PC-9 (cell line): ENCODE data around the gene CBLB.

Experiments
- CTCF ChIP-seq: fragments of 200-600 bp; sonication (generic); conservative IDR thresholded peaks from 2 replicates; pipeline ENCODE4 v1.6.1; 2017; ENCODE audit warnings: mixed run types, antibody characterized with exemption, mild to moderate bottlenecking, moderate library complexity
- EZH2 ChIP-seq: fragments of 200-600 bp; sonication (generic); IDR thresholded peaks from 2 replicates; pipeline ENCODE4 v1.8.0; 2017; ENCODE audit warnings: antibody characterized with exemption, low read depth

- TF ChIP-seq CTCF: no peak
- TF ChIP-seq EZH2: no peak
Observed at GRCh38 chr3:105700575-105700974, 168.2 kb downstream of the CBLB start.
